NCI-H82 treated with DMSO at 0.1 percent for 48 hours (cell line): ENCODE data around the gene RAB9B.
"Not testable (repeated sequence)": the region's sequence is repeated elsewhere in the genome, so short reads cannot be mapped to it uniquely, and the experiment has no call there.

ENCODE experiments used
- DNase-seq: peaks from one replicate; lab custom pipeline; 2025; ENCODE audit not compliant: unreplicated experiment; lab: John Stamatoyannopoulos, UW

Gene RAB9B

DNA sequence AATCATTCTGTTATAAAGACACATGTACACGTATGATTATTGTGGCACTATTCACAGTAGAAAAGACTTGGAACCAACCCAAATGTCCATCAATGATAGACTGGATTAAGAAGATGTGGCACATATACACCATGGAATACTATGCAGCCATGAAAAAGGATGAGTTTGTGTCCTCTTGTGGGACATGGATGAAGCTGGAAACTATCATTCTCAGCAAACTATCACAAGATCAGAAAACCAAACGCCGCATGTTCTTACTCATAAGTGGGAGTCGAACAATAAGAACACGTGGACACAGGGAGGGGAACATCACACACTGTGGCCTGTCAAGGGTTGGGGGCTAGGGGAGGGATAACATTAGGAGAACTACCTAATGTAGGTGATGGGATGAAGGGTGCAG lies 15.0 kb downstream of the RAB9B start:
- DNase-seq: not testable (repeated sequence)

DNA sequence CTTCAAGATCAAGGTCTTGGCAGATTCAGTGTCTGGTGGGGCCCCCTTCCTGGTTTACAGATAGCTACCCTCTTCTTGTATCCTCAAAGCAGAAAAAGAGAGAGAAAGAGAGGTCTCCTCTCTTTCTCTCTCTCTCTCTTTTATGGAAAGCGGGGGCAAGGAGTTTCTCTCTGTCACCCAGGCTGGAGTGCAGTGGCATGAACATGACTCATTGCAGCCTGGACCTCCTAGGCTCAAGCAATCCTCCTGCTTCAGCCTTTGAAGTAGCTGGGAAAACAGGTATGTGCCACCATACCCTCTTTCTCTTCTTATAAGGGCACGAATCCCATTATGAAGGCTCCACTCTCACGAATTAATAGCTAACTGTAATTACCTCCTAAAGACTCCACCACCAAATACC lies 20.2 kb downstream of the RAB9B start:
- DNase-seq: no peak

- DNase-seq: no peak
These were observed 25.1 kb downstream of the RAB9B start for GRCh38 chrX:103806862-103807474.

DNA sequence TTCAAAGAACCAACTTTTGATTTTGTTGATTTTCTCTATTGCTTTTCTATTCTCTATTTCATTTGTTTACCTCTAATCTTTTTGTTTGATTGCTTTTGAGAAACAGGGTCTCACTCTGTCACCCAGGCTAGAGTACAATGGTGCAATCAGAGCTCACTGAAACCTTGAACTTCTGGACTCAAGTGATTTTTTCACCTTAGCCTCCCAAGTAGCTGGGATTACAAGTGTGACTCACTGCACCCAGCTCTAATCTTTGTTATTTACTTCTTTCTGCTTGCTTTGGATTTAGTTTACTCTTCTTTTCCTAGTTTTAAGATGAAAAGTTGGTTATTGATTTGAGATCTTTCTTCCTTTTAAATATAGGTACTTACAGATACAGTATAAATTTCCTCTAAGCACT lies 26.2 kb downstream of the RAB9B start:
- no peak for DNase-seq

DNA sequence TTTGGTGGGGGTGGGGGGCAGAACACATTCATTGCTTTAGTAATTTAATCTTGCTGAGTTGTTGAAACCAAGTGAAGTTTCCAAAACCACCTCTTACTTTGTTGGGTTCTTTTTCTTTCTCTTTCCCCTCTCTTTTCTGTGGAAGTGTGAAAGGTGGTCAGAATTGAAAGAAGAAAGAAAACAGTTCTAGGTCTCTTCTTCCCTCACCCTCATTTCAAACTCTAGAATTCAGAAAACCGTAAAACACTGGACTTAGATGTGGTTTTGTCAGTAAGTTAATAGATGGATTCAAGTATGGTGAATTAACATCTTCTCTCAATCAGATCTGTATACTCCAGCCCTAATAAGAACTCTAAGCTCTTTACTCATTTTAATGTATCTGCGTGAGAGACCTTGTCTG lies 31.7 kb downstream of the RAB9B start:
- DNase-seq: no peak

DNA sequence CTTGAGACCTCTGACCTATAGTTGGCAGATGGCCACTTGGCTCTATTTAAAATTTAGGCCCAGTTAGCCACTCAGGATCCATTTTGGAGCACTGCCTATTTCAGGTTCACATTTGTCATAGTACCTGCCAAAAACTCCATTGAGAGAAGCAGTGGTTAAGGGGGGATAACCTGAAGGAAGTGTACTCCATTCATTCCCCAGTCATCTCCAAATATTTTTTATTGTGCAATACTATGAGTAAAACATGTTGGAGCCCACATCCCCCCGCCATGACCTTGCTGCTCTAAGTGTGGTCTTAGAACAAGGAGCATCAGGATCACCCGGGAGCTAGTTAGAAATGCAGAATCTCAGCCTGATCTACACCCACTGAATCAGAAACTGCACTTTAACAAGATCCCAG lies 34.4 kb downstream of the RAB9B start:
- DNase-seq: no peak

- DNase-seq: no peak
These were observed 37.9 kb downstream of the RAB9B start for GRCh38 chrX:103794119-103794518.

DNA sequence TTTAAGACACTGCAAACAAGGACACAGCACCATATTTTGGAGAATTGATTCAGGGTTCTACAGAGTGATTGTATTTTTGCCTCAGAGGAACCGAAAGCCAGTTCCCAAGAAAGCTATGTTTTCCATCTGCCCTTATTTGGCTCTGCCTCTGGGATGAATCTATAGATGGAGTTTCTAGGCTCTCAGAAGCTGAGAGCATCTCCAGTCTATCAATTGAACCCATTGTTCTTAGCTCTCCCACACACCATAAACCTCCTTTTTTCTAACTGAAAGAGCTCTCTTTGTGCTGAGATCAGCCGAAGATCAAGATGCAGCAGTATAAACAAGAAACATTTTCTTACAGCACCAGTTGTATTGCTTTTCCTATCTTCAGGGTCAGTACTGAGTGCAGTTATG lies 38.5 kb downstream of the RAB9B start:
- DNase-seq: no peak

DNA sequence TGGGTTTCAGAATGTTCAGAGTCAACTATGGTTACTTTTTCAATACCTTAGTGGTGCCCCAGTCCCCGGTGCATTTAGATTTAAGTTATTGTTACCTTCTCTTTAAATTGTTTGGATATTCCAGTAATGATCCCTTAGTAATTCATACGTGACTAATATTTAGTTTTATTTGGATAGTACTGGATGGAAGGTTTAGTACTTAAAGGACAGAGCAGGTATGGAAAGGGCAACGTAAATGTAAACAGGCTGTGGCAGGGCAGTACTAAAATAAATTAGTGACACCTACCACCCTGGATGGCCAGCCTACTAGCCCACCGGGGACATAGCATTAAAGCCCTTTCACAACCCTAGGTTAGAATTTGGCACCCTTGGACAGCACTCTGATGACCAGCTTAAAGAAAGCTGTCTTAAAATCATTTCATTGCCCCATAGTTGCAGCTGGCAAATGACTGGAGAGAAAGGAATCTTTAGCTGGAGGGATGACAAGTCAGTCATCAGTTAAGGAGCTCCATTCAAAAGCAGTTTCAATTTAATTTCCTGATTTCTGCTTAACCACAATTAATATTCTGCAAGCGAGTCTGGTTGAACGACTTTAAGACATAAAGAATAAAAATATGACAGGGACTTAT lies 39.0 kb downstream of the RAB9B start:
- DNase-seq: no peak

GRCh38 chrX:103791826-103792485 lies 40.1 kb downstream of the RAB9B start:
- DNase-seq: no peak

- DNase-seq: no peak
These were observed 40.8 kb downstream of the RAB9B start for GRCh38 chrX:103791228-103791627.

- no peak for DNase-seq
These were observed 43.1 kb downstream of the RAB9B start for GRCh38 chrX:103789004-103789403.

- no peak for DNase-seq
These were observed 48.1 kb downstream of the RAB9B start for GRCh38 chrX:103783971-103784370.

DNA sequence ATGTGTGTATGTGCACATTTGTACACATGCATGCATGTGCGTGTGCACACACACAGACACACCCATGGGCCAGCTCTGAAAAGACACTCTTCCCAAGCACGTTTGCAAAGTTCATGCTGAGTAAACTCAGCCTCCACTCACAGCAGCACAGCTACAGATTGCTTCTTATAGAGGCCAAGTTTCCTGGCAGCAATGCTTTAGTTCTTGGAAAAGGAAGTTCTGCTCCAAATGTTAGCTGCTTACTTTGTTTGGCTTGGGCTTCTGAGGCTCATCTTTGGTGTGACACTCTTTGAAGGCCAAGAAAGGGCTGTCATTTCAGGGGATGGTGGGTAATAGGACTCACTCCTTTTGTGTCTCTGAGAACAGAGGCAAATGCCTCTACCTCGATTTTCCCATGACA lies 48.9 kb downstream of the RAB9B start:
- no peak for DNase-seq

DNA sequence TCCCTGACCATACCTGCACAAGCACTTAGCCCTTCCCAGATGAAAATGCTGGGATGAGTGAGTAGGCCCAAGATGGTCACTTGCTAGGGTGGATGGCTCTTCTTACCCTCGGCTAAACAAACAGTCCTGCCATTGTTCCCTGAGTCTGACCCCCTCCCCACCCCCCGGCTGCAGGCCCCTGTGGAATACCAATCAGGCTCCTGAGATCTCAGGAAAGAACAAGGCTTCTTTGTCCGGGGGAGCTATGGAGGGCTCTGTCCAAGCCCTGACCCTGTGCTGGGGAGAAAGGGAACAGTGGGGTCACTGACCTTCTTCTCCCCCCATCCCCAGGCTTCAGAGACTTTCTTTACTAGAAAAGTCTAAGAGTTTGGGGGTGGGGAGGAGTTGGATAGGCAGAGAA lies 49.4 kb downstream of the RAB9B start:
- DNase-seq: no peak

DNA sequence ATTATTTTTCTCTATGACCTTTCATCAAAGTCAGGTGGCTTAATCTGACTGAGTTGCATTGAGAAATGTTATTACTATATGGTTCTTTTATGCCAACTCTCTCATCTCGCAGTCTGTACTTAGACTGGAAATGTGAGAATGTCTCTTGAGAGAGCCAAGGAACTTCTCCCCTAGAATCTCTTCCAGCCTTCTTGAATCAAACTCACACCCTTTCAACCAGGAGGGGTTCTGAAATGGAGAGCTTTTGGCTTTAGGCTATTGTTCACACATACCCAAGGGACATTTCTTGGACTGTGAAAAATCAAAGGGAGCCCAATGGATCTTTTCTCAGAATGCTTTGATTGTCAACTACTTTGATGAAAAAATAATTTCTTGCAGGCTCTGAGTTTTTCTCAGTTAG lies 50.4 kb downstream of the RAB9B start:
- no peak for DNase-seq

GRCh38 chrX:103781062-103781402 lies 51.0 kb downstream of the RAB9B start:
- DNase-seq: no peak

- DNase-seq: no peak
These were observed 51.6 kb downstream of the RAB9B start for GRCh38 chrX:103780336-103781061.

- no peak for DNase-seq
These were observed 52.8 kb downstream of the RAB9B start for GRCh38 chrX:103779141-103779789.

DNA sequence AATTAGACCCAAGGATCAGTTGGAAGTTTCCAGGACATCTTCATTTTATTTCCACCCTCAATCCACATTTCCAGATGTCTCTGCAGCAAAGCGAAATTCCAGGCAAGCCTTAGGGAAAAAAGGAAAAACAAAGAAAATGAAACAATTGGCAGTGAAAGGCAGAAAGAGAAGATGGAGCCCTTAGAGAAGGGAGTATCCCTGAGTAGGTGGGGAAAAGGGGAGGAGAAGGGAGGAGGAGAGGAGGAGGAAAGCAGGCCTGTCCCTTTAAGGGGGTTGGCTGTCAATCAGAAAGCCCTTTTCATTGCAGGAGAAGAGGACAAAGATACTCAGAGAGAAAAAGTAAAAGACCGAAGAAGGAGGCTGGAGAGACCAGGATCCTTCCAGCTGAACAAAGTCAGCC lies 55.5 kb downstream of the RAB9B start, which contains the start of gene PLP1:
TSS of gene PLP1 (plus strand) at position 295 of the 400 bp plus-strand sequence. CDS start 156 bp downstream, outside the sequence.
- no peak for DNase-seq

- DNase-seq: no peak
These were observed 57.9 kb downstream of the RAB9B start for GRCh38 chrX:103774070-103774642.
